ENCODE results near the gene PARD3. TPM values are rescaled to one million over a fixed set of nuclear protein-coding genes. Genes with fewer than 3 reads are reported as not detected.
"Not testable (repeated sequence)": the region's sequence is repeated elsewhere in the genome, so short reads cannot be mapped to it uniquely, and the experiment has no call there.

Gene PARD3
- total RNA-seq, 1 experiment from 2014 or later = 29.7 TPM

- DNase-seq (ENCODE audit: low read depth) = no peak
These were observed 98.9 kb downstream of the PARD3 start for GRCh38 chr10:34716234-34716633.

- DNase-seq (ENCODE audit: low read depth) = no peak
These were observed 99.4 kb downstream of the PARD3 start for GRCh38 chr10:34715511-34716187.

DNA sequence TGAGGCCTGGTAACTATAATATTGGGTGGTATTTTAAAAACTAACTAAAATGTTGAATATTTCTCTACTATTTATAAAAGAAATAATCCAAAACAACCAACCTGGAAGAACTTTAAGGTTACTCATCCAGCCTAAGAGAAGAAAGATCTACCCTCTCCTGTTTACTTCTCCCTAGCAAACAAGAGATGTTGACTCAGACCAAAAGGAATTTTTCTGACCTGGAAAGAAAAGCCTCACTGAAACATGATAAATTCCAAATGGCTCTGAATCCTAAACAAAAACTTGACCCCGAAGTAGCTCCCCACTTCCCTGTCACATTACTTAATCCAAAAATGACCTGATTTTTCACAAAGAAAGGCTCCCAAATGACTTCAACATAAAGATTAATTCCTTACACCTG, 101.2 kb downstream of the PARD3 start:
- no peak for DNase-seq (ENCODE audit: low read depth)

DNA sequence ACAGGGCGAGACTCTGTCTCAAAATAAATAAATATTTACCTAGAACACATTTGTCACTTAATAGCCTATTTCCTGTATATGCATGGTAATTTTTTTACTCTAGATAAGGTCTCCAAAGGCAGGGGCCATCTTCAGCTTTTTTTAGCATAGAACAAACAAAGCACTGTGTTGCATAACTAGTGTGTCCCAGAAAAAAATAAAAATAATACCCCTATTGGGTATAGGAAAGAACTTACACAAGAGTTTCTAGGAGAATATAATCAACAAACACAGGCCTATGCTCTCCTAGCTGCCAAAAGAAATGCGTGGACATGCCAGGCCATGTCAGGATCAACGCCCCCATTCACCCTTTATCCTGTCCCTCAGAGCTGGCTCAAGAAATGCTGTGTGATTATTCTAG, 103.6 kb downstream of the PARD3 start:
- no peak for DNase-seq (ENCODE audit: low read depth)

DNA sequence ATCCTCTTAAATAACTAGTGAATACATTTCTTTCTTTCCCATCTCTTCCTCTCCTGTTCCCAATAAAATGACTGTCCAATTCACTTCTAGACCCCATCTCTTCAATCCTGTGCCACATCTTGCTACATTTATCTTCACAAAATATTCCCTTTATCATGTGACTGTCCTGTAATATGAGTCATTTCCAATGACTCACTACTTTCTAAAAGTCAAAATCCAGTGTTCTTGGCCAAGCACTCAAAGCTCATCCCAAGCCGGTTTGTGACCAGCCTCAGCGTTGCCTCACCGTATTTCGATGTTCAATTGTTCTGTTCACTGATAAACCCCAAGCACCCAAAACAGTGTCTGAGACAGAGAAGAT, 104.7 kb downstream of the PARD3 start:
- DNase-seq (ENCODE audit: low read depth) = no peak

DNA sequence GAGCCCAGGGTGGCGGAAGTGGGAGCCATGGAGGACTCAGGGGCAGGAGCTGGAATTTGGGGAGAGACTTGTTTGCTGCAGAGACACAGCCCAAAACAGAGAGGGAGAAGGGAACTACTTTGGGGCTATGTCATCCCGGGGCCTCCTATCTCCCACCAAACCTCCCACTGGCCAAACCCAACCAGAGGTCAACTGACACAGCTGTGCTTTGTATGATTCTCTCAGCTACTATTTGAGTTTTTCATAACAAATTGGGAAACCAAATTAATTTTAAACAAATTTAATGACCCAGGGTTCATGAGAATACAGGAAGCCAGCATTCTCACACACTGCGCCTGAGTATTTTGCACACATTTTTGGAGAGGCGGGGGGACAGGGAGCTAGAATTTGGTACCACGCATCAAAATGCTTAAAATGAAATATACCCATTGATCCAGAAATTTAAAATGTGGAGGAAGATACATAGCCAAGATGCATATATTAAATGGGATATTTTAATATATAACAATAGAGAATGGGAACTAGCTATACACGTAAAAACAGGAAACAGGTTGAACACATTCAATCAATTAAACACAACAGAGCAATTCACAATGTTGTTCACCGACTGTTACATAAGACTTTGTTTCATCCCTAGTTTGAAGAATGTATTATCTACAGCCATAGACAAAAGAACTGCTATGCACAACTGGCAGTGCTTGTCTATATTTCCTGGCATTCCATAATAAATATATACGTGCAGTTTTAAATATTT, 105.3 kb downstream of the PARD3 start:
- DNase-seq (ENCODE audit: low read depth) = no peak

- DNase-seq (ENCODE audit: low read depth) = no peak
These were observed 107.4 kb downstream of the PARD3 start for GRCh38 chr10:34707656-34708055.

DNA sequence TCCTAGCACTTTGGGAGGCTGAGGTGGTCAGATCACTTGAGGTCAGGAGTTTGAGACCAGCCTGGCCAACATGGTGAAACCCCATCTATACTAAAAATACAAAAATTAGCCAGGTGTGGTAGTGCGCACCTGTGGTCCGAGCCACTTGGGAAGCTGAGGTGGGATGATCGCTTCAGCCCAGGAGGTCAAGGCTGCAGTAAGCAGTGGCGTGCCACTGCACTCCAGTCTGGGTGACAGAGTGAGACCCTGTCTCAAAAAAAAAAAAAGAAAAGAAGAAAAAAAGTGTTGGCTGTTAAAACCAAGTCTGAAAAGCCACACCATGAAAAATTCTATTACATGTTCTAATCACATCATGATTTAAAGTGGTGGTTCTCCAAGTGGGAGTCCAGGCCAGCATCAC, 108.1 kb downstream of the PARD3 start:
- DNase-seq (ENCODE audit: low read depth) = not testable (repeated sequence)

- no peak for DNase-seq (ENCODE audit: low read depth)
These were observed 108.9 kb downstream of the PARD3 start for GRCh38 chr10:34706147-34706546.

GRCh38 chr10:34705563-34705962, 109.5 kb downstream of the PARD3 start:
- no peak for DNase-seq (ENCODE audit: low read depth)

GRCh38 chr10:34704526-34705184, 110.4 kb downstream of the PARD3 start:
- no peak for DNase-seq (ENCODE audit: low read depth)

DNA sequence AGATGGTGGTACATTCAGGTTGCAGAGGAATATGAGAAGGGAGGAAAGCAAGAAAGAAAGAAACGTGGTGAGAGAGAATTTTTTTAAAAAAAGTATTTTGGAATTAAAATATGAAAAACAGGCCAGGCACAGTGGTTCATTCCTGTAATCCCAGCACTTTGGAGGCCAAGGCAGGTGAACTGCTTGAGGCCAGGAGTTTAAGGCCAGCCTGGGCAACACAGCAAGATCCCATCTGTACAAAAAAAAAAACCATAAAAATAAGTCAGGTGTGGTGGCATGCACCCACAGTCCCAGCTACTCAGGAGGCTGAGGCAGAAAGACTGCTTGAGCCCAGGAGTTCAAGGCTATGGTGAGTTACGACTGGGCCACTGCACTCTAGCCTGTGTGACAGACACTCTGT, 112.1 kb downstream of the PARD3 start:
- no peak for DNase-seq (ENCODE audit: low read depth)

DNA sequence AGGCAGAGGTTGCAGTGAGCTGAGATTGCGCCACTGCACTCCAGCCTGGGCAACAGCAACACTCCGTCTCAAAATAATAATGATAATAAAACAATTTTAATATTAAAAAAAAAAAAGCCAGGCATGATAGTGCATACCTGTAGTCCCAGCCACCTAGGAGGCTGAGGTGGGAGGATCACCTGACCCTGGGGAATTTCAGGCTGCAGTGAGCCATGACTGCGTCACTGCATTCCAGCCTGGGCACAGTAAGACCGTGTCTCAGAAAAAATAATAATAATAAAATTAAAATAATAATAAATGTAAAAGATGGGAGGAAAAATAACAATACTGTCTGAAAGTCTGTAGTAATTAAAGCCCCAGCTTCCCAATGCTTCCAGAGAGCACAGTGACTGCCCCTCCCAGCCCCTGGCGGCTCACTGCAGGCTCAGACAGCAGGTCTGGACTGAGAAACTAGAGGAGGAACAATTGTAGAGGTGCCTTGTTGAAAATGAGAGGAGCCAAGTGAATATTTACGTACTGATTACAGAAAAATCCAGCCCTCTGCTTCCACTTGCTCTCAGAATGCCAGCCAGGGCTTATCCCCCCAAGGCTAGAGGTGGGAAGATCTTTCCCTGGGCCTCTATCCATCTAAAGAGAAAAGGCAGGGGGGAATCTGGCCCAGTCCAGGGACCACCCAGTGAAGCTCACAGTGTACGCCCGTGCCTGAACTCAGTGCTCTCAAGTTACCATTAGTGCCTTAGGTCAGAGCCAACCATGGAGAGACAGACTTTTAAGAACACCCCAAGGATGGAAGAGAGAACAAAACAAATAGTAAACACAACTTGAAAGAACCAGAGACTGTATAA, 112.8 kb downstream of the PARD3 start:
- no peak for DNase-seq (ENCODE audit: low read depth)

GRCh38 chr10:34701194-34701593, 113.9 kb downstream of the PARD3 start:
- DNase-seq (ENCODE audit: low read depth) = no peak

GRCh38 chr10:34700752-34701151, 114.3 kb downstream of the PARD3 start:
- not testable (repeated sequence) for DNase-seq (ENCODE audit: low read depth)

DNA sequence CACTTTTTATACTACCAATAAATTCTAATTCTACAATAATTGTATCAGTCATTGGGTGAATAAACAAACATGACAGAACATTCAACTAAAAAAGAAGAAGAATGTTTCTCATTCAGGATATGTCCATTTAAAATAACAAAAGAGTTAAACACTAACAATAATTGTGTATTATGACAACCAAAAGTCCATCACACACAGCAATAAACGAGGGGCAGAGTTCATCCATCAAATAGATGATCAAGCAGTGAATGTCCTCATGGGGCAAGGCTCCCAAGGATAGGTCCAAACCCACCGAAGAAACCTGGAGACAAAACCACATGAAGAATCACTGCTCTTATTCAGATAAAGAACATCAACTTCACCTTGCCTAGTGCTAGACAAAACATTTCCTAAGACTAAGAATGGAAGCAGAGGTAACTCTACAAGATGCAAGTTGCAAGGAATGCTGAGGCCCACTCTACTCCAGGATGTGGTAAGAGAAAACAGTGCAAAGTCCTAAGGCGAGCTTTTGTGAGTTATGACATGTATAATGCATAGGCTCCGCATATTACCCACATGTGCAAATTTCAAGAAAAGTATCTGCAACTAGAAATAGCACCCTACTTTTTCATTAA, 115.1 kb downstream of the PARD3 start:
- no peak for DNase-seq (ENCODE audit: low read depth)

GRCh38 chr10:34698979-34699378, 116.1 kb downstream of the PARD3 start:
- DNase-seq (ENCODE audit: low read depth) = peak; percentile 84

DNA sequence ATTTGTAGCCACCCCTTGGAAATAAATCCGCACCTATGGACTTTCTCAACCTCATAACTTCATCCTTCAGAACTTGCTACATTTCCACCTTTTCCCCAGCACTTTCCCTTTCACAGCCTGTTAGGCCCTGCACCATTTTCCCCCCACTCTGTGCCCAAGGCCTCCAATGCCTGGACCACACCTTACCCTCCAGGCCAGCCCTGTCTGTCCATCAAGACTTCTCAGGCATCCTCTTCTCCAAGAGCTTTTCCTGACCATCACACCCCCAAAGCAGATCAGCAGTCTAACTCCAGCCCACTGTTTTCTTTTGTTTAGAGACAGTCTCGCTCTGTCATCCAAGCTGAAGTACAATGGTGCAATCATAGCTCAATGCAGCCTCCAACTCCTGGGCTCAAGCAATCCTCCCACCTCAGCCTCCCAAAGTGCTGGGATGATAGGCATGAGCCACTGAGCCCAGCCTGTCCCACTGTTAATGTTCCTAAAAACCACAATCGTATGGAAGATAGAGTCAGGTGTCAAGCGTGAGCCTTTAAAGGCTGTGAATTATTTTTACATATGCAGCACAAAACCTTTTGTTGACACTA, 116.8 kb downstream of the PARD3 start:
- no peak for DNase-seq (ENCODE audit: low read depth)

DNA sequence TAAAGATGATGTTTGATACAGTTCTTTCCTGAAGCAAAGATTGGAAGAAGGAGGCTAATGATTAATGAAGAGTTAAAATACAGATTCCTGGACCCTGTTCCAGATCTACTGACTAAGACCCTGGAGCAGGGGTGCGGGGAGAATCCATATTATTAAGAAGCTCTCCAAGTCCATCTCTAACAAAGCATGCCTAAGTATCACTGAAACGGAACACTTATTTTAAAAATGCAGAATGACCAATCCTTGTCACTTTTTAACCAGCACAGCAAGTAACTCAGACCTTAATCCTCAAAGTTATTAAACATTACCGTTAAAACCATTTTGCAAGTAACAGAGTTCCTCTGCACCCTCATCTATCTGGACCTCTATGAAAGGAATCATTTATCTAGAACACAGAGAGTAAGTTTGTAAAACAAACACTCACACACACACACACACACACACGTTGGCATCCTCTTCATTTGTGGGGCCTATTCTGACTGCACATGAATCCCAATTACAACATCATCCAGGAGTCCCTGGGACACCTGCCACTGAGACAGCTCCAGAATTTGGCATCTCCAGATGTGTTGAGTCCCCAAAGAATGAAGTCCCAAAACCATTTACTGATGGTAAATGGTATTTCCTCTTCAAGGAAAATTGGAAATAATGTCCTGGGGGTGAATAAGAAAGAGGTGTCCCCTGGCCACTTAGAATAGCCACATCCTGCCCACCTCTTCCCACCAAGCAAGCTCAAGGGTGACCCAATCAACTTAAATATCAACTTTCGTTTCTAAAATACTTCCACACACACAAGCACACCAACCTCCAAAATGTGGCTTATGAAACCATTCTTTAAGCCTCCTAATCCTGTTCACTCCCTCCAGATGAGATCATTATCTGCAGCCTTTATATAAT, 117.5 kb downstream of the PARD3 start:
- no peak for DNase-seq (ENCODE audit: low read depth)

DNA sequence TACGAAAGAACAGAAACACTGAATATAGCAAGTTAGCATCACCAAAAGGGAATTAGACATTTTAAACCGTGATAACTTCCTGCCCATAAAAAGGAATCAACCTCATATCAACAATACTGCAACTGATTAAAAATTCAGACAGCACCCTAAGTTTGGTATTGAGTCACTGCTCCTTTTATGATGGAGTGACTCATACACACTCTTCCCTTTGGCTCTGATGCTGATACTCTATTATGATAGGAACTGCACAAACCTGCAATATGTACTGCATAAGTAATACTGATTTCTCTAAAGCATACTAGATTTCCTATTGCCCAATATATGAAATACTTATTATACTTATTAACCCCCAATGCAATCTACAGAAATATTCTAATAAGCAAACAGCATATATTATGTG, 118.7 kb downstream of the PARD3 start:
- peak; percentile 53 for DNase-seq (ENCODE audit: low read depth)

Data from Daoy (cell line).